ENCODE data around the gene ITGA1. TPM values are rescaled to one million over a fixed set of nuclear protein-coding genes. Genes with fewer than 3 reads are reported as not detected.
A peak's percentile ranks its signal among the peaks of the same experiment; 100 is the strongest.

The ITGA1 gene
- total RNA-seq, 1 experiment from 2014 or later = 42.3 TPM

DNA sequence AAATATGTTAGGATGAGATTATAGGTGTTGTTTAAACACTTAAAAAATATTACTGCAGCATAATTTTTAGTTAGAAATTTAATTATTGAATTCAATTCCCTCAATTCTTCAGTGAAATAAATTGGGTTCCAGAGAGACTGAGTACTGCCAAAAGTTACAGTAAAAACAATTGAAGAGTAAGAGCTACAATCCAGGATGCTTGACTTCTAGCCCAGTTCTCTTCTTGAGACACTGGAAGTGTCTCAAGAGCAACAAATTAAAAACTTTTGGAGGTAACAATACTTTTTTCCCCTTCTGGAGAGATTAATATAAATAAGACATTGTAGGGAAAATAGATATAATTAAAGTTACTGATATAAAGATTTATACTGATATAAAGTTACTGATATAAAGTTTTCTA is 8.3 kb downstream of the ITGA1 start:
- in situ Hi-C loops (cut with HindIII; ENCODE audit: low pct_unique_long_range_greater_than_20kb, low sequenced_read_pairs) = no loop called here
- no peak for DNase-seq (ENCODE audit: low read depth)

DNA sequence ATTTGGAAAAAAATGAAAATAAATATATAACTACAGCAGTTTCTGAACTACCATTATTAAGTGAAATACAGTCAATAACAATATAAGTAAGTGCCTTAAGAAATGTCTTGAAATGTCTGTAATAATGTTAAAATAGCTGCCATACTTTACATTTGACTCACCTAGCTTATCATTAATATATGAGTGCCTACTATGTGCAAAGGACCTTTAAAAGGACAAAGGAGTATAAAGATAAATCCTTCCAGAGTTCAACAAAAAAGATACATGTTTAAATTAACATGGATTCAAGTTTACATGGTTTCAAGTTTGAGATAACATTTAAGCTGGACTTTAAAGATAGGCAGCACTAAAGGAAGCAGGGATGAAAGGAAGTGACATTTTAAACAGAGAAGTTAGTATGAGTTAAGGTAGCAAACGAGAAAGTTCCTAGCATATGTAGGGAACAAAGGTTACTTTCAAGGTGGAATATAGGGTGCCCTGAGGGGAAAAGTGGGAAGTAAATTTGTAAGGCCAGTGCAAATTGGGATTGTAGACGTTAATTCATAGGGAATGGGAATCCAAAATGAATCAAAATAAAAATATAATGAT is 8.9 kb downstream of the ITGA1 start:
- in situ Hi-C loops (cut with HindIII; ENCODE audit: low pct_unique_long_range_greater_than_20kb, low sequenced_read_pairs) = no loop called here
- no peak for DNase-seq (ENCODE audit: low read depth)

DNA sequence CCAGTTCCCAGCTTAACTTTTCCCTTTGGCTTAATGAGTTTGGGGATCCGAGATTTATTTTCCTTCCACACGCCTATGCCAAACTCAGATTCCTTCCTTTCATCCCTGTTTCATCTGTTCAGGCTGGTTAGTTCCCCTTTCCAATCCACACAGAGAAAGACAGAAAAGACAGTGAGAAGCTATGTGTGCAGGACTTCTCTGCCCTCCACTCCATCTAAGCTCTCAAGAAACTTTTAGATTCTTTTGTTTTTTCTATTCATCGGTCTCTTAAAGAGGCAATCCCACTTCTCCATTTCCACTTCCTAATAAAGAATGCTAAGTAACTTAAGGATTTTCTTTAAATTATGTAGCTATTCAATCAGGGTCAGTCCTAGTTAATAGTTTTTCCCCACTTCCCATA is 11.2 kb downstream of the ITGA1 start:
- in situ Hi-C loops (cut with HindIII; ENCODE audit: low pct_unique_long_range_greater_than_20kb, low sequenced_read_pairs) = no loop called here
- DNase-seq (ENCODE audit: low read depth) = no peak

DNA sequence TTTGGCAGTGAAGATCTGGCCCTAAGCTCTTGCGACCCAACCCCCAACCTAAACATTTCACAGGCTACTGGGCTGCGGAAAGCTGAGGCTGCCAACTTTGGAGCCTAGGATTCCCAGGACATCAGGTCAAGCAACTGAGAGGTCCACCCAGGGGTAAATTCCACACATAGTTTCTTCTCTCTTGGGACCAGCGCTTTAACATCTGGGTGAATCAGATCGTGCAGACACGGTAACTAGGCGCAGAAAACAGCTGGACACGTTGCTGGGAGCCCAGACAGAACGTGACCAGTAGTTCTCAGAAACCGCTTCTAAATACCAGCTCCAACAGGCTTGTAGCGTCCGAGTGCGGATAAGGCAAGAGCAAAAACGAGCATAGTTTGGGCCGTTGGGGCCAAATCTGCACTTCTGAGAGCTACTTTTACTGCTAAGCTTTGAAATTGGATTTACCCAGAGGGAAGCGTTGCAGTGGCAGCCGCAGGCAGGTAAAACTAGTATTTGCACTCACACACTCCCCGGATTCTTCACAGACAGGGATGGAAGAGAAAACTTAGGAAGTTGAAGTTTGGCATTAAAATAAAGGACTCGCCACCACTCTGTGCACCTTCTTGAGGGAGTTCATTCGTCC is 11.8 kb downstream of the ITGA1 start:
- in situ Hi-C loops (cut with HindIII; ENCODE audit: low pct_unique_long_range_greater_than_20kb, low sequenced_read_pairs) = no loop called here
- peak; percentile 80 for DNase-seq (ENCODE audit: low read depth)

DNA sequence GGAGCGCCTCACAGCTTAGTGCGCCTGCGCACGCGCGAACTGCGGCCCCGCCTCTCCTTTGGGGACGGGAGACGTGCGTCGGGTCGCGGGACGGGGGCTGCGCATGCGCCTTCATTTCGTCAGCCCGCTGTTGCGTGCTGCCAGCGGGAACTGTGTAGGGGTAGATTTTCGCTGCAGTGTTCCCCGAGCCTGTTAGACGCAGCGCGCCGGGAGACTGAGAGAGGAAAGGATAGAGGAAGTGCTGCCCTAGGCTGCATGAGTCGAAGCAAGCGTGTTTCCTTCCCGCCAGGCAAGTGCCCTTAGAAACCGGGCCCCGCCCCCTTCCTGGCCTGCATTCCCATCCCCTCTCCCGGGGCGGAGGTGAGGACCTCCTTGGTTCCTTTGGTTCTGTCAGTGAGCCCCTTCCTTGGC is 12.3 kb downstream of the ITGA1 start:
- in situ Hi-C loops (cut with HindIII; ENCODE audit: low pct_unique_long_range_greater_than_20kb, low sequenced_read_pairs) = no loop called here

DNA sequence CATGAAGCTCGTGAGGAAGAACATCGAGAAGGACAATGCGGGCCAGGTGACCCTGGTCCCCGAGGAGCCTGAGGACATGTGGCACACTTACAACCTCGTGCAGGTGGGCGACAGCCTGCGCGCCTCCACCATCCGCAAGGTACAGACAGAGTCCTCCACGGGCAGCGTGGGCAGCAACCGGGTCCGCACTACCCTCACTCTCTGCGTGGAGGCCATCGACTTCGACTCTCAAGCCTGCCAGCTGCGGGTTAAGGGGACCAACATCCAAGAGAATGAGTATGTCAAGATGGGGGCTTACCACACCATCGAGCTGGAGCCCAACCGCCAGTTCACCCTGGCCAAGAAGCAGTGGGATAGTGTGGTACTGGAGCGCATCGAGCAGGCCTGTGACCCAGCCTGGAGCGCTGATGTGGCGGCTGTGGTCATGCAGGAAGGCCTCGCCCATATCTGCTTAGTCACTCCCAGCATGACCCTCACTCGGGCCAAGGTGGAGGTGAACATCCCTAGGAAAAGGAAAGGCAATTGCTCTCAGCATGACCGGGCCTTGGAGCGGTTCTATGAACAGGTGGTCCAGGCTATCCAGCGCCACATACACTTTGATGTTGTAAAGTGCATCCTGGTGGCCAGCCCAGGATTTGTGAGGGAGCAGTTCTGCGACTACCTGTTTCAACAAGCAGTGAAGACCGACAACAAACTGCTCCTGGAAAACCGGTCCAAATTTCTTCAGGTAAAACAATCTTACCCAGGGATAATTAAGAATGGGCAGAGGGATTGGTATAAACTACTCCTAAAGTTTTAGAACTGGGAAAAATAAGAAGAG is 12.9 kb downstream of the ITGA1 start:
- in situ Hi-C loops (cut with HindIII; ENCODE audit: low pct_unique_long_range_greater_than_20kb, low sequenced_read_pairs) = no loop called here
- peak; percentile 72 for DNase-seq (ENCODE audit: low read depth)

More for the DNA sequence above, 12.3 kb downstream of the ITGA1 start:
- DNase-seq (ENCODE audit: low read depth) = peak; percentile 91

DNA sequence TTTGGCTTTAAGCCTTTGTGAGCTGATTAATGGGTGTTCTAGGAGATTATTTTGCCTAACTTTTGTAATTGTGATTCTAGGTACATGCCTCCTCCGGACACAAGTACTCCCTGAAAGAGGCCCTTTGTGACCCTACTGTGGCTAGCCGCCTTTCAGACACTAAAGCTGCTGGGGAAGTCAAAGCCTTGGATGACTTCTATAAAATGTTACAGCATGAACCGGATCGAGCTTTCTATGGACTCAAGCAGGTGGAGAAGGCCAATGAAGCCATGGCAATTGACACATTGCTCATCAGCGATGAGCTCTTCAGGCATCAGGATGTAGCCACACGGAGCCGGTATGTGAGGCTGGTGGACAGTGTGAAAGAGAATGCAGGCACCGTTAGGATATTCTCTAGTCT is 13.6 kb downstream of the ITGA1 start:
- in situ Hi-C loops (cut with HindIII; ENCODE audit: low pct_unique_long_range_greater_than_20kb, low sequenced_read_pairs) = no loop called here
- no peak for DNase-seq (ENCODE audit: low read depth)

DNA sequence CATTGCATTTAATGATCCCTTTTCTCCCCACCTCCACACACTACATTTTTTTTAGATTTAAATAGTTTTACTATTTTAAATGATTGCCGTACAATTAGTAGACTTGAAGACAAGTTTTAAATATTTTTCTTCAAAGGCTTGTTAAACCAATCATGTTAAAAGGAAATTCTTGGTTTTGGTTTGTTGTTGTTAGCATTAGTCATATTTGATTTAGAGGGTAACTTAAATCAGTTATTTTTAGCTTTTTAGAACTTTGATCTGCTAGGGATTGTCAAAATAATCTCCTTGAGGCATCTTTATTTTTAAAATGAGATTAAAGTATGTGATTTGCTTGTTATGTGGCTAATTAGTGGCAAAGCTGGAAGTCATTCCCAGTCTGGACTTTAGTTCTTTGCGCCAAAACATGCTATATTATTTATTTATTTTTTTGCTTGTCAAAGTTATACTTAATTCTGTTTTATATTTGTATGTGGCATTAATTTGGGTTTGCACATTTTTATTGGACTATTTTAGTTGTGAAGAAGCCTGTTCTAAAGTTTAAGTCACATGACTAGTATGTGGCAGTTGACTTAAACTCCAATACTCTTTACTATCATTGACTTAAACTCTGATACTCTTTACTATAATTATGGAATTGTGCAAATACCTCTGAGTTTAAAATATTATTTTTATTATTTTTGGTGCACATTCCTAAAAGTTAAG is 14.7 kb downstream of the ITGA1 start:
- DNase-seq (ENCODE audit: low read depth) = no peak
- in situ Hi-C loops (cut with HindIII; ENCODE audit: low pct_unique_long_range_greater_than_20kb, low sequenced_read_pairs) = no loop called here

DNA sequence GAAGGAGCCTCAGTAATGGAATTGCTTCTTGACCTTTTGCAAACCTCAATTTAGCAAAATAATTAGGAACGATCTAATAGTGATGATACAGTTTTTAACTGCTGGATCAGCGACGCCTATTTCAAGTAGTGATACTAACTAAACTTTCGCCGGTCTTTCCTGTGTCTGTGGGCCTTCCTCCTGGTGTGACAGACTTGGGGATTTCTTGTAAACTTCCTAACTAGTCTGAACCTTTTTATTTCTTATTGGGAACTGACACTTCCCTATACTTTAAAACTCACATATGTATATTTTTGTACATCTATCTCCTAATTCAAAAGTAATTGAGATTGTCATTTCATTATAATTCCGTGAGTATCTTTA is 15.2 kb downstream of the ITGA1 start:
- DNase-seq (ENCODE audit: low read depth) = no peak
- in situ Hi-C loops (cut with HindIII; ENCODE audit: low pct_unique_long_range_greater_than_20kb, low sequenced_read_pairs) = no loop called here

DNA sequence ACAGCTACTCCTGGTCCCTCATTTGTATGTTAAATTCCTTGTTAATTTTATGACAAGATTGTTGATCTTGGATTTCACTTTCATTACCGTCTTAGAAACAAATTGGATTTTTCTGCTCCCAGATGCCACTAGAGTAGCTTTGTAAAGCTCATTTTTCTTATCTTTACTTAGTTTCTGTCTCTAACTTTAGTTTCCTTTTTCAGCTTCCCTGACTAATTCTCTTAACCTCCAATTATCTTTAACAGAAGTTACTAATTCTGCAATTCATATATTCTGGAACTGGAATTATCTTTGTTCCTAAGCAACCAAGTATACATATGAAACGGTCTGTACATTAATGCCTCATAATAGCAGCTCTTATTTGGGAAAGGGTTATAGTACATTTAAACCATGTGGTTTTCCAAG is 16.7 kb downstream of the ITGA1 start:
- no peak for DNase-seq (ENCODE audit: low read depth)
- in situ Hi-C loops (cut with HindIII; ENCODE audit: low pct_unique_long_range_greater_than_20kb, low sequenced_read_pairs) = no loop called here

DNA sequence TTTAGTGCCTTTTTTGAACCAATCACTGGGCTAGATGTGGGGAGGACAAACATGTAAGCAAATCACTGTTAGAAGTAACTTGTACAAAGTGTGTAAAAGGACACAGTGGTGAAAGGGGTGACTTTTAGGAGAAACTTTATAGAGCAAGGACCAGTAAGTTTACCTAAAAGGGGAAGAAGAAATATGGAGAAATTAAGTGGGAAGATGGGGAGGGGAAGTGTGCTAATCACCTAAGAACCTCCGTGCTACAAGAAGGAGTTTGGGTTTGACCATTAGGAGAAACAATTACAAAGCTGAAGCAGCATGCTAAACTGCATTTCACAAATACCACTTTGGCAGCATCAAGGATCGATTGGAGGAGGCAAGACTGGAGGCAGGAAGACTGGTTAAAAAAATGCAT is 17.3 kb downstream of the ITGA1 start:
- in situ Hi-C loops (cut with HindIII; ENCODE audit: low pct_unique_long_range_greater_than_20kb, low sequenced_read_pairs) = no loop called here

DNA sequence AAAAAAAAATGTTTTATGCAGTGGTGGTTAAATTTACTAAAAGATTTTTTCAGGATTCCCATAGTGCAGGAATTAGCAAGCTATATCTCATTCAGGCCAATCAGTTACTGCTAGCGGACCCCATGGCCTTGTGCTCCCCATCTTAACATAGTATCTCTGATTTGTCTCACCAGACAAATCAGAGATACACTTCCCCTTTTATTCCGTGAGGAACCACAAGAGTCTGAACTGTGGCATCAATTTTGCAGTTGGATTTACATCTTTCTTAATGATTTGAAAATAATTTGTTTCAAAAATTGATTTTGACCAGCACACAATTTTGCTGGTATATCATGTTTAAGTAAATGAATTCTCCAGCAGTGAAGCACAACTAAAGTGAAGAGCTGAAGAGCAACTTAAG is 17.9 kb downstream of the ITGA1 start:
- in situ Hi-C loops (cut with HindIII; ENCODE audit: low pct_unique_long_range_greater_than_20kb, low sequenced_read_pairs) = no loop called here

More for the DNA sequence above, 17.3 kb downstream of the ITGA1 start:
- no peak for DNase-seq (ENCODE audit: low read depth)

DNA sequence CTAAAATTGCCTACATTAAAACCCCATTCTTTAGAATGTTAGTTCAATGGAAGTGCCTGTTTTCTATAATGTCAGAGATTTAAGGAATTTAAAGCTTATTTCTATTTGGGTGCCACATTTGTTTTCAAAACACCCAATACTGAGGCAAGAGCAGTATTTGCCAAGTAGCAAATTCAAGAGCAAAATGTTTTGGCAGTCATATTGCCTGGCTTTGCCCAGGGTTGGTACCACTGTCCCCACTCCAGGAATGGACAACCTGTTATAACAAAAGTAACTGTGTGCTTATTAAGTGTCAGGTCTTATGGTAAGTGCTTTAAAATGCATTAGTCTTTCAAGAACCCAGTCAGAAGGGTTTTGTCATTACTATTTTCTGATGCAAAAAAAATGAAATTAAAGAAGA is 19.3 kb downstream of the ITGA1 start:
- in situ Hi-C loops (cut with HindIII; ENCODE audit: low pct_unique_long_range_greater_than_20kb, low sequenced_read_pairs) = no loop called here
- DNase-seq (ENCODE audit: low read depth) = no peak

More for the DNA sequence above, 17.9 kb downstream of the ITGA1 start:
- DNase-seq (ENCODE audit: low read depth) = no peak

DNA sequence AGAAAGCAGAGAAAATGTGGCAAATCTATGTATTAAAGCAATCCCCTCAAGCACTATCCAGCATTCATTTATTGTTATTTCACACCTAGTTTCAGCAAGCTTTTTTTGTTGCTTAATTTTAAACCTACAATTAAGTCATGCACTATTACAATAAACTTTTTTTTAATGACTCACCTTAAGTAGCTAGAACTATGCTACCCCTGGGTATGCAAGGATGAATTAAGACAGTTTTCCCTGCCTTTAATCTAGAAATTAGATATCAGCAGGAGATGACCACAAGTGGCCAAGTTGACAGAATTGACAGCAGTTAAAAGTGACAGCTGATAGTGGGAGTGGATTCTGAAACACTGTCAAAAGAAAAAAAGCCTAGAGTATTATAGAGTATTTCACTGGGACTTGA is 20.0 kb downstream of the ITGA1 start:
- DNase-seq (ENCODE audit: low read depth) = no peak
- in situ Hi-C loops (cut with HindIII; ENCODE audit: low pct_unique_long_range_greater_than_20kb, low sequenced_read_pairs) = no loop called here

DNA sequence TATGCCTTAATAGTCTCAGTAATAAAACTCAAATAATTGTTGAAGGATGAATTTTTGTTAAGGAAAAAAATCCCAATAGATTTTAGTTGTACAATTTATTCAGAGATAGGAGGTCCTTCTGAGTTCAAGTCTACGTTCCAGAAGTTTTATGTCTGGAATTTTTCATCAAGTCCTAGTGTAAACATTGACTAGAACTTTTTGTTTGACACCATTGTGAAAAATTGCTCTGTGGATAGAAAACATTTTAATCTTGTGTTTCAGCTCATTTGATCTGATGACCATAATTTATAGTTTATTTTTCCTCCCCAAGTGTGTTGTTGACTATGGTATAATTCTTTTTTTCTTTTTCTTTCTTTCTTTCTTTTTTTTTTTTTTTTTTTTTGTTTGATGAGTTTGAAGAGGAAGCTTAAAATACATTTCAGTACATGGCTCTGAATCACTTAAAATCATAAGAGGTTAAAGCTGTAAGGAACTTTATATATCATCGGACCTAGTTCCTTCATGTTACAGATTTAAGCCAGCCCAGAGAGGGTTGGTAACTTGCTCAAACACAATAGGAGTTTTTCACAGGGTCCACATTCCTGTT is 20.7 kb downstream of the ITGA1 start:
- no peak for DNase-seq (ENCODE audit: low read depth)
- in situ Hi-C loops (cut with HindIII; ENCODE audit: low pct_unique_long_range_greater_than_20kb, low sequenced_read_pairs) = no loop called here

DNA sequence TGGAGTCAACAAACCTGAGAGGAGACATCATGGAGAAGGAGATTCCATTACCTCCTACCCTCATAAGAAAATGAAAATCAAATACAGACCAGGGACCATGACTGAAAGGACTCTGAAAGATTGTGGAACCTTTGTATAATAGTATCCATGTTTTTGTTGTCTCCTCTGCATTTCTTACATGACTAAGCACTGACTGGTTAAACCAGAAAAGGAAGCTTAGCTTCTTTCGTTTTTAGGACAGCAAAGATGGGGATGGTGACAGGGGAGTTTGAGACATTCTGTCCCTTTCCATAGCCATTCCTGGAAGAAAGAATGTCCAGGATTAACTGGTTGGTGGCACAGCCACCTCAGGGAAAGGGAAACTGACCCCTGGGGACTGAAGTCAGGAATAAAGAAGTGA is 22.2 kb downstream of the ITGA1 start:
- in situ Hi-C loops (cut with HindIII; ENCODE audit: low pct_unique_long_range_greater_than_20kb, low sequenced_read_pairs) = no loop called here
- DNase-seq (ENCODE audit: low read depth) = no peak

DNA sequence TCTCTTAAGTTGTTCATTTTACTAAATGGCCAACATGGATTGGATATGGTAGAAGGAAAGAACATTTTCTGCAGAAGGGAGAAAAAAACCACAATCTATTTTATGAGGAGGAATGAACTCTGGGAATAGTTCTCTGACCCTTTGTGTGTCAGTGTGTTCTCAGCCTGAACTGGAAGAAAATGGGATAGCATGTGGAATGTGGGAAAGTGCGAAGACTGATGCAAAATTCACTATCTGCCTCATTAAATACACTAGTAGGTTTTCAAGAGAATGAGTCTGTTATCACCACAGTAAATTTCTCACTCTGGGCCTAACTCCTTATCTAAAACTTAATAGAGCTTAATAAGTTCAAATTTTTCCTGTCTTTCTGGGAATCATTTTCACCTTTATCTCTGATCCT is 22.7 kb downstream of the ITGA1 start:
- no peak for DNase-seq (ENCODE audit: low read depth)
- in situ Hi-C loops (cut with HindIII; ENCODE audit: low pct_unique_long_range_greater_than_20kb, low sequenced_read_pairs) = no loop called here

DNA sequence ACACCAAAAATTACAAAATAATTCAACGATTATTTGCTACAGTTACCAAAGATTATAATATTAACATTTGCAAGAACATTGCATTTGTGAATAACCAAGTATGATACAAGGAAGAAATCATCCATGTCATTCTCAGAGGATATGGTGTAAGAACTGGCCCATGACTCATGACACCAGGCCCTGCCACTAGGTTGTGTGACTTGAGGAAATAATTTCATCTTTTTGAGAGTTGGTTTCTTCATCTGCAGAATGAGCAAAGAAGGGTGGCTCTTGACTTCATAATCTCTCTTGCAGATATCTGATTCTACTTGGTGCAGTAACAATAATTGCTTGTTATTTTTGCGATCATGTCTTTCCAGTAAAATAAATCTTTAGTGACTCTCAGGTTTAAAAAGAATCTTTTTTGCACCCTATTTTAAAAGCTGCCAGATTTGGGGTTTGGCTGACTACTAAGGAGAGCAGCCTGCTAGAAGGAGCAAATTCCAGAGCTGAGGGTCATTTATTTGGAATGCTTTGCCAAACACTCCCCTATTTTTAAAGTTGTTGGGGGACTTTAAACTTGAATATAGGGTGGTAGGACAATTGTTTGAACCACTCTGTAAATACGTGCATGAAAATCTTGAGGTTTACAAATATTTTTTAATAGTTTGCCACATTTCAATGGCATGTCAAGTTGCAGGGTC is 23.5 kb downstream of the ITGA1 start:
- in situ Hi-C loops (cut with HindIII; ENCODE audit: low pct_unique_long_range_greater_than_20kb, low sequenced_read_pairs) = no loop called here
- peak; percentile 23 for DNase-seq (ENCODE audit: low read depth)

Data from Caki2 (cell line).